ENCODE data around the gene TBC1D22A. TPM values are rescaled to one million over a fixed set of nuclear protein-coding genes. Genes with fewer than 3 reads are reported as not detected.

The TBC1D22A gene
- total and polyA plus RNA-seq, 2 donors (not counting 3 experiments of a cell fraction or from before 2014, with no cell fraction given), result 26.1 to 32.4 TPM

GRCh38 chr22:47034076-47034808, 271.8 kb downstream of the TBC1D22A start:
- no peaks in the 10 kb centered on the region for H3K27me3 ChIP-seq (ENCODE audit: control insufficient read depth in 2 of 2, insufficient read depth in 2 of 2, low read length in 2 of 2)
- intact Hi-C loops (cut with micrococcal nuclease), result no loop called here
- H3K79me2 ChIP-seq (ENCODE audit: control insufficient read depth, insufficient read depth, low read length), result no peaks in the 10 kb centered on the region
- H3K4me1 ChIP-seq (ENCODE audit: control insufficient read depth, extremely low read depth, insufficient read depth, low read length), result peaks cover 6% of the 10 kb centered on the region
- H3K9me1 ChIP-seq (replicated peaks; ENCODE audit: control insufficient read depth, extremely low read depth, insufficient read depth, low read length), result no peaks in the 10 kb centered on the region
- no peak for TF ChIP-seq CTCF (IDR thresholded peaks at IDR 0.05; ENCODE audit: extremely low read depth in 1 of 2, insufficient read depth in 1 of 2, low read depth in 1 of 2, low read length in 2 of 2)
- no peak for TF ChIP-seq POLR2A (IDR thresholded peaks at IDR 0.05; ENCODE audit: low read depth, low read length)
- TF ChIP-seq MYC (IDR thresholded peaks at IDR 0.05; ENCODE audit: low read depth, low read length), result no peak
- no peak for TF ChIP-seq FOS (IDR thresholded peaks at IDR 0.05; ENCODE audit: borderline replicate concordance, insufficient read depth, low read length)
- TF ChIP-seq MAX (IDR thresholded peaks at IDR 0.05; ENCODE audit: insufficient read depth, insufficient read length), result no peak
- no peak for TF ChIP-seq GATA2 (IDR thresholded peaks at IDR 0.05; ENCODE audit: insufficient read depth, insufficient read length, low read depth, low read length)
- TF ChIP-seq JUN (IDR thresholded peaks at IDR 0.05; ENCODE audit: borderline replicate concordance, insufficient read depth, insufficient read length, low read depth), result no peak
- no peak for TF ChIP-seq POLR2AphosphoS5 (IDR thresholded peaks at IDR 0.05; ENCODE audit: insufficient read depth, low read depth, low read length)
- TF ChIP-seq EZH2 (IDR thresholded peaks at IDR 0.05; ENCODE audit: borderline replicate concordance, low read depth, low read length, severe bottlenecking), result no peak
- ChIA-PET CTCF (no interaction called here), POLR2A (no interaction called here)
- no peak overlapping the region for H3K9ac ChIP-seq (replicated peaks; ENCODE audit: extremely low read depth, insufficient read depth, low read length)
- H2AFZ ChIP-seq (ENCODE audit: low read depth, low read length), result no peak overlapping the region
- BruUV-seq (replicated peaks), result no TSS peak
- no peaks in the 10 kb centered on the region for H4K20me1 ChIP-seq (replicated peaks; ENCODE audit: control insufficient read depth, extremely low read depth, insufficient read depth, low read length)
- dilution Hi-C loops (cut with MboI; ENCODE audit: extremely low pct_ligation_motif_present, low sequenced_read_pairs), result no loop called here
- FAIRE-seq (no peak), DNase-seq (ENCODE audit: low read depth, low spot score) (no peak)
- peaks cover 0 to 2% of the 10 kb centered on the region in 2 experiments for H3K36me3 ChIP-seq (ENCODE audit: control insufficient read depth in 2 of 2, extremely low read depth in 1 of 2, insufficient read depth in 2 of 2, low read length in 2 of 2)
- H3K27ac ChIP-seq (ENCODE audit: insufficient read depth, low read depth, low read length), result no peak overlapping the region
- H3K9me3 ChIP-seq (replicated peaks; ENCODE audit: control insufficient read depth, insufficient read depth, low read length), result no peaks in the 10 kb centered on the region
- no peak overlapping the region for H3K4me3 ChIP-seq (replicated peaks in 1 of 3; ENCODE audit: insufficient read depth in 1 of 3, low read depth in 1 of 3, low read length in 3 of 3)
- no peak overlapping the region for H3K4me2 ChIP-seq (ENCODE audit: insufficient read depth, low read length)
